ENCODE measurements around the gene ALG10. TPM values are rescaled to one million over a fixed set of nuclear protein-coding genes. Genes with fewer than 3 reads are reported as not detected.

Gene ALG10
- total RNA-seq (2012; rRNA removed) (7.2 and 9.7 TPM in 2 replicates), polyA plus RNA-seq (2012; rRNA removed) (2.7 and 3.8 TPM in 2 replicates), Bru-seq, nascent RNA (percentile 44 among the genes with signal in this experiment), BruChase-seq, experiment 1, labeled RNA remaining after a 6-hour chase (percentile 71 among the genes with signal in this experiment), BruChase-seq, experiment 2, labeled RNA remaining after a 2-hour chase (percentile 76 among the genes with signal in this experiment)
- polyA plus RNA-seq (2012; cell fraction: cytosol; rRNA removed): 0.78 and 1.7 TPM in 2 replicates
- 0.63 and 1.4 TPM in 2 replicates for polyA plus RNA-seq (2012; cell fraction: nucleus; rRNA removed; ENCODE audit: low replicate concordance)
- long read RNA-seq, partial matches to known transcripts: 0 of 1 reads
- long read RNA-seq, other reads (novel, unspliced or antisense): 0 of 1 reads

GRCh38 chr12:34022079-34022830 lies at the start of gene ALG10:
ALG10 (plus strand) TSS chr12:34022496; CDS start chr12:34022600, 104 bp downstream.
- H3K27ac ChIP-seq (ENCODE audit: insufficient read depth, low read length): peak within 1 kb of the TSS; percentile 48
- TF ChIP-seq FOS (IDR thresholded peaks at IDR 0.05; ENCODE audit: low read depth, low read length): 0 out of 2 replicates have a peak, but pooled peaks have one; percentile 10
- TF ChIP-seq CHD1 (IDR thresholded peaks at IDR 0.05; ENCODE audit: low read depth, low read length): no peak
- TF ChIP-seq BHLHE40 (IDR thresholded peaks at IDR 0.05; ENCODE audit: low read depth, low read length): no peak
- no peak for TF ChIP-seq RFX5 (IDR thresholded peaks at IDR 0.05; ENCODE audit: low read depth, low read length)
- TF ChIP-seq USF2 (IDR thresholded peaks at IDR 0.05; ENCODE audit: low read depth, low read length): no peak
- peak; percentile 78 for TF ChIP-seq CTCF (conservative IDR thresholded peaks at IDR 0.05; ENCODE audit: low read depth, low read length)
- peak; percentile 63 for TF ChIP-seq SMC3 (IDR thresholded peaks at IDR 0.05; ENCODE audit: low read depth, low read length)
- peak; percentile 42 for TF ChIP-seq POLR2A (IDR thresholded peaks at IDR 0.05; ENCODE audit: low read depth, low read length)
- TF ChIP-seq MXI1 (IDR thresholded peaks at IDR 0.05; ENCODE audit: borderline replicate concordance, low read depth, low read length): peak; percentile 80
- TF ChIP-seq RCOR1 (IDR thresholded peaks at IDR 0.05; ENCODE audit: insufficient replicate concordance, low read length): peak; percentile 35
- peak; percentile 79 for TF ChIP-seq RAD21 (IDR thresholded peaks at IDR 0.05; ENCODE audit: low read length)
- 0 out of 2 replicates have a peak, but pooled peaks have one; percentile 40 for TF ChIP-seq MAZ (IDR thresholded peaks at IDR 0.05; ENCODE audit: borderline replicate concordance, low read depth, low read length)
- peak; percentile 86 for TF ChIP-seq CEBPB (IDR thresholded peaks at IDR 0.05; ENCODE audit: low read depth, low read length)

More at GRCh38 chr12:34022079-34022830, at the start of gene ALG10:
- Histone ChIP-seq H3K36me3 (ENCODE audit: control insufficient read depth, insufficient read depth, low read length) (no peaks in the 10 kb centered on the region), H4K20me1 (ENCODE audit: insufficient read depth, low read length) (no peaks in the 10 kb centered on the region), H3K14ac (replicated peaks; ENCODE audit: low read depth, low read length) (peak within 1 kb of the TSS; percentile 67; the same call in 1 of the 2 replicates), H3K4me1 (ENCODE audit: control insufficient read depth, insufficient read depth, low read length) (no peaks in the 10 kb centered on the region), H3K27me3 (ENCODE audit: control insufficient read depth, insufficient read depth, low read length) (no peaks in the 10 kb centered on the region), H2AFZ (replicated peaks; ENCODE audit: low read length, poor library complexity) (peak within 1 kb of the TSS; percentile 83), H4K8ac (ENCODE audit: low read depth in 2 of 2, low read length in 2 of 2) (peak within 1 kb of the TSS; percentile 75 to 77), H3K56ac (ENCODE audit: extremely low read depth, insufficient read depth, low read length) (peak within 1 kb of the TSS; percentile 88), H2BK120ac (ENCODE audit: low read depth, low read length) (no peak within 1 kb of the TSS), H4K5ac (ENCODE audit: low read depth, low read length) (0 out of 2 replicates have a peak within 1 kb of the TSS, but pooled peaks have one; percentile 51), H3K9me1 (ENCODE audit: insufficient read depth, low read length) (no peaks in the 10 kb centered on the region), H3K79me1 (ENCODE audit: low read depth in 1 of 2, low read length in 2 of 2) (no peaks in the 10 kb centered on the region), H2BK15ac (ENCODE audit: low read depth, low read length) (no peak within 1 kb of the TSS), H2BK20ac (ENCODE audit: low read depth, low read length) (no peak within 1 kb of the TSS), H3K18ac (ENCODE audit: low read depth, low read length) (no peak within 1 kb of the TSS), H2AK9ac (replicated peaks; ENCODE audit: low read depth, low read length, poor library complexity) (peak within 1 kb of the TSS; percentile 70), H3K9me3 (ENCODE audit: control insufficient read depth, insufficient read depth, low read length) (no peaks in the 10 kb centered on the region), H3K4me2 (ENCODE audit: low read depth, low read length) (peak within 1 kb of the TSS; percentile 57), H2BK5ac (ENCODE audit: low read depth, low read length, poor library complexity, severe bottlenecking) (no peak within 1 kb of the TSS), H3K9ac (ENCODE audit: low read depth, low read length) (peak within 1 kb of the TSS; percentile 56), H2AK5ac (ENCODE audit: low read depth, low read length) (no peak within 1 kb of the TSS), H4K91ac (ENCODE audit: insufficient read depth, low read depth, low read length) (no peak within 1 kb of the TSS), H3K4me3 (ENCODE audit: insufficient read depth, low read depth, low read length) (peak within 1 kb of the TSS; percentile 65), H3K4ac (ENCODE audit: low read depth, low read length) (peak within 1 kb of the TSS; percentile 19; the same call in 1 of the 2 replicates), H3K23ac (ENCODE audit: low read depth, low read length) (no peak within 1 kb of the TSS)
- BruUV-seq (replicated peaks): no TSS peak
- ChIA-PET POLR2A (ENCODE audit: unreplicated experiment) (interaction anchor here (0.5 to 0.9 kb wide), 2 partner anchors 1166 to 1264 kb away, joined by 8 to 9 read pairs; no protein-coding TSS in a partner anchor), CTCF (interaction anchor here (0.5 to 2.3 kb wide), 4 partner anchors 16 to 1268 kb away, joined by 3 to 10 read pairs (median 4); partner anchors contain the start of gene YARS2)
- WGBS, 2 experiments (ENCODE audit: extremely low coverage in 2 of 2, insufficient read length in 1 of 2): 0% methylated on average over 17 of the region's 44 CpGs; no CpG with 5 or more reads in 1 of the 2 experiments
- intact Hi-C loops (cut with micrococcal nuclease) (loop anchor here (1.0 to 5.0 kb wide), 2 partner anchors 1266 to 1565 kb away; no protein-coding TSS in a partner anchor), in situ Hi-C loops (cut with MboI; ENCODE audit: low sequenced_read_pairs) (loop anchor here (5.0 to 25.0 kb wide), 4 partner anchors 110 to 1660 kb away; partner anchors contain the start of gene YARS2), dilution Hi-C loops (cut with HindIII; ENCODE audit: low sequenced_read_pairs, unreplicated experiment) (no loop called here)
- ATAC-seq (ENCODE audit: low read depth) (peak; percentile 100), DNase-seq (peak; percentile 97)
